IMR-90 (cell line): ENCODE results near the gene ENOX1. TPM values are rescaled to one million over a fixed set of nuclear protein-coding genes. Genes with fewer than 3 reads are reported as not detected.

Source experiments
- ATAC-seq: fragments of 200-7000 bp; cut with Tn5 transposase; 2 replicates; pipeline ENCODE4 v1.9.1; 2020; ENCODE audit warnings: low read depth, mild to moderate bottlenecking, moderate library complexity
- BruUV-seq: library from RNA; stranded (reverse); fragments of 400-500 nt; replicated peaks from 2 replicates; lab custom pipeline; 2021; lab: Mats Ljungman, UMichigan
- CTCF ChIA-PET: fragments of 300-600 bp; formaldehyde crosslinking; extraction: SDS; loops from one replicate; lab custom pipeline; 2021; ENCODE audit warnings: antibody characterized with exemption; lab: Yijun Ruan, JAX
- POLR2A ChIA-PET: fragments of 300-600 bp; sonication (Branson Sonifier 250); formaldehyde crosslinking; loops from one replicate; lab custom pipeline; 2022; ENCODE audit warnings: antibody characterized with exemption; ENCODE audit not compliant: unreplicated experiment; lab: Charles Lee
- DNase-seq: peaks from one replicate; pipeline ENCODE4 v3.0.0; 2013
- H2AFZ ChIP-seq: replicated peaks from 2 replicates; pipeline ENCODE3; 2013; ENCODE audit warnings: low read length, mild to moderate bottlenecking; ENCODE audit not compliant: poor library complexity
- H2AK5ac ChIP-seq: 2 replicates; pipeline ENCODE4 v1.6.1; 2013; ENCODE audit warnings: low read depth, low read length, inconsistent platforms
- H2AK9ac ChIP-seq: replicated peaks from 2 replicates; pipeline ENCODE3; 2013; ENCODE audit warnings: mild to moderate bottlenecking, low read depth, low read length, moderate library complexity; ENCODE audit not compliant: poor library complexity
- H2BK120ac ChIP-seq: 2 replicates; pipeline ENCODE4 v1.6.1; 2013; ENCODE audit warnings: low read depth, low read length, inconsistent platforms
- H2BK15ac ChIP-seq: 3 replicates; pipeline ENCODE4 v1.6.1; 2013; ENCODE audit warnings: low read depth, low read length, inconsistent platforms
- H2BK20ac ChIP-seq: 2 replicates; pipeline ENCODE4 v1.6.1; 2013; ENCODE audit warnings: low read depth, mild to moderate bottlenecking, inconsistent platforms, low read length, moderate library complexity
- H2BK5ac ChIP-seq: 2 replicates; pipeline ENCODE4 v1.6.1; 2013; ENCODE audit warnings: mild to moderate bottlenecking, low read depth, low read length, inconsistent platforms; ENCODE audit not compliant: poor library complexity, severe bottlenecking
- H3K14ac ChIP-seq: replicated peaks from 2 replicates; pipeline ENCODE4 v1.6.1; 2013; ENCODE audit warnings: low read depth, low read length, inconsistent platforms
- H3K18ac ChIP-seq: 2 replicates; pipeline ENCODE4 v1.6.1; 2013; ENCODE audit warnings: low read depth, low read length, control low read depth
- H3K23ac ChIP-seq: 2 replicates; pipeline ENCODE4 v1.6.1; 2013; ENCODE audit warnings: low read depth, low read length, inconsistent platforms
- H3K27ac ChIP-seq: 2 replicates; pipeline ENCODE4 v1.5.1; 2013; ENCODE audit warnings: mild to moderate bottlenecking, control low read depth, low read length; ENCODE audit not compliant: insufficient read depth
- H3K27me3 ChIP-seq: 2 replicates; pipeline ENCODE4 v1.6.1; 2013; ENCODE audit warnings: low read length; ENCODE audit not compliant: control insufficient read depth, insufficient read depth
- H3K36me3 ChIP-seq: 2 replicates; pipeline ENCODE4 v1.6.1; 2013; ENCODE audit warnings: low read length, mixed read lengths; ENCODE audit not compliant: control insufficient read depth, insufficient read depth
- H3K4ac ChIP-seq: 2 replicates; pipeline ENCODE4 v1.6.1; 2013; ENCODE audit warnings: low read depth, low read length, inconsistent platforms
- H3K4me1 ChIP-seq: 2 replicates; pipeline ENCODE4 v1.6.1; 2013; ENCODE audit warnings: low read length, mixed read lengths; ENCODE audit not compliant: control insufficient read depth, insufficient read depth
- H3K4me2 ChIP-seq: 2 replicates; pipeline ENCODE4 v1.6.1; 2013; ENCODE audit warnings: low read depth, mild to moderate bottlenecking, control low read depth, low read length, moderate library complexity
- H3K4me3 ChIP-seq: 2 replicates; pipeline ENCODE4 v1.5.1; 2013; ENCODE audit warnings: low read depth, mild to moderate bottlenecking, control low read depth, low read length, moderate library complexity; ENCODE audit not compliant: insufficient read depth
- H3K56ac ChIP-seq: 2 replicates; pipeline ENCODE4 v1.6.1; 2013; ENCODE audit warnings: low read length, inconsistent platforms; ENCODE audit not compliant: insufficient read depth; ENCODE audit errors: extremely low read depth
- H3K79me1 ChIP-seq, 2 experiments: 2 replicates each; pipeline ENCODE4 v1.6.1; 2013; ENCODE audit warnings: low read length in 2 of 2, inconsistent platforms in 1 of 2, low read depth in 1 of 2
- H3K9ac ChIP-seq: 2 replicates; pipeline ENCODE4 v1.6.1; 2013; ENCODE audit warnings: low read depth, low read length, control low read depth
- H3K9me1 ChIP-seq: 2 replicates; pipeline ENCODE4 v1.6.1; 2013; ENCODE audit warnings: low read length, inconsistent platforms; ENCODE audit not compliant: insufficient read depth
- H3K9me3 ChIP-seq: 2 replicates; pipeline ENCODE4 v1.6.1; 2013; ENCODE audit warnings: low read length; ENCODE audit not compliant: control insufficient read depth, insufficient read depth
- H4K20me1 ChIP-seq: 2 replicates; pipeline ENCODE4 v1.6.1; 2013; ENCODE audit warnings: low read length, inconsistent platforms; ENCODE audit not compliant: insufficient read depth
- H4K5ac ChIP-seq: 2 replicates; pipeline ENCODE4 v1.6.1; 2013; ENCODE audit warnings: mild to moderate bottlenecking, low read depth, low read length, control low read depth
- H4K8ac ChIP-seq, 2 experiments: 2 replicates each; pipeline ENCODE4 v1.6.1; 2013; ENCODE audit warnings: low read depth in 2 of 2, low read length in 2 of 2, control low read depth in 1 of 2, inconsistent platforms in 1 of 2
- H4K91ac ChIP-seq: 2 replicates; pipeline ENCODE4 v1.6.1; 2013; ENCODE audit warnings: low read depth, low read length, inconsistent platforms; ENCODE audit not compliant: insufficient read depth
- RFX5 ChIP-seq: IDR thresholded peaks from 2 replicates; pipeline ENCODE4 v1.8.0; 2012; ENCODE audit warnings: low read depth, mild to moderate bottlenecking, low read length, moderate library complexity
- dilution Hi-C: fragments of 300-500 bp; cut with HindIII; formaldehyde crosslinking; loops from one replicate; pipeline ENCODE4 v1.14.3; 2018; ENCODE audit warnings: low sequenced_read_pairs; ENCODE audit not compliant: unreplicated experiment
- in situ Hi-C: fragments of 300-500 bp; cut with MboI; formaldehyde crosslinking; loops from 3 replicates; pipeline ENCODE4 v1.14.3; 2019; ENCODE audit warnings: low sequenced_read_pairs, inconsistent platforms, mixed read lengths
- intact Hi-C: fragments of 100-400 bp; cut with micrococcal nuclease; formaldehyde crosslinking; loops from 2 replicates; pipeline ENCODE4 v1.10.0; 2022
- polyA plus RNA-seq, 3 experiments: library from polyadenylated mRNA; depleted of rRNA; stranded (reverse); fragments of >200 nt; gene quantifications; 2 replicates each; pipeline ENCODE4 v1.2.3, GENCODE V29; 2012; ENCODE audit warnings: low replicate concordance in 1 of 3
- total RNA-seq: library from RNA; depleted of rRNA; stranded (reverse); fragments of >200 nt; gene quantifications from 2 replicates; pipeline ENCODE4 v1.2.3, GENCODE V29; 2012

ENOX1 gene
- total and polyA plus RNA-seq, 2 of the 4 experiments (the other 2 are of a cell fraction), result 0.99 to 1.3 TPM

GRCh38 chr13:43257765-43258164 is 529.0 kb downstream of the ENOX1 start:
- 0 out of 2 replicates have a peak overlapping the region, but pooled peaks have one; percentile 48 for H3K14ac ChIP-seq
- ChIA-PET POLR2A (no interaction called here), CTCF (no interaction called here)
- H2BK5ac ChIP-seq, result no peak overlapping the region
- H3K27me3 ChIP-seq, result no peaks in the 10 kb centered on the region
- no peak overlapping the region for H2BK120ac ChIP-seq
- in situ Hi-C loops, result no loop called here
- H3K9ac ChIP-seq, result no peak overlapping the region
- H2AFZ ChIP-seq, result peak overlapping the region; percentile 37
- H3K9me3 ChIP-seq, result no peaks in the 10 kb centered on the region
- no peak overlapping the region for H3K23ac ChIP-seq
- H3K4me2 ChIP-seq, result no peak overlapping the region
- H3K9me1 ChIP-seq, result peaks cover 5% of the 10 kb centered on the region; the same call in 1 of the 2 replicates
- dilution Hi-C loops, result no loop called here
- H3K4ac ChIP-seq, result no peak overlapping the region
- peak overlapping the region; percentile 5 for H2AK9ac ChIP-seq
- peak overlapping the region; percentile 41; the same call in 1 of the 2 replicates for H4K91ac ChIP-seq
- H3K27ac ChIP-seq, result no peak overlapping the region
- no peak for TF ChIP-seq RFX5
- H3K4me1 ChIP-seq, result peaks cover 7% of the 10 kb centered on the region
- ATAC-seq, result no peak
- BruUV-seq, result no TSS peak
- intact Hi-C loops, result no loop called here
- H3K79me1 ChIP-seq, result no peaks in the 10 kb centered on the region
- no peak overlapping the region for H2AK5ac ChIP-seq
- no peaks in the 10 kb centered on the region for H3K36me3 ChIP-seq
- H4K20me1 ChIP-seq, result no peaks in the 10 kb centered on the region
- no peak overlapping the region for H3K4me3 ChIP-seq
- H2BK15ac ChIP-seq, result no peak overlapping the region
- no peak overlapping the region for H4K5ac ChIP-seq
- no peak overlapping the region for H4K8ac ChIP-seq
- H2BK20ac ChIP-seq, result no peak overlapping the region
- no peak for DNase-seq
- no peak overlapping the region for H3K56ac ChIP-seq
- H3K18ac ChIP-seq, result no peak overlapping the region
